Fibroblast of lung (primary cell): ENCODE results near the gene DNAH6.

Source experiments
- EZH2 ChIP-seq: IDR thresholded peaks from 2 replicates; pipeline ENCODE4 v1.5.1; 2012; ENCODE audit warnings: low read length, control low read depth, mild to moderate bottlenecking; ENCODE audit errors: missing control alignments
- TF ChIP-seq, protein P1 (sequence below), 2 donors: IDR thresholded peaks in 1 of 2; conservative IDR thresholded peaks in 1 of 2; 1 replicate in 1 of 2; 2 replicates in 1 of 2; pipeline ENCODE4 v1.5.1; 2011 to 2012; ENCODE audit warnings: low read length in 2 of 2, control low read depth in 1 of 2, inconsistent platforms in 1 of 2, low read depth in 1 of 2, mild to moderate bottlenecking in 1 of 2

GRCh38 chr2:84858937-84859336 is 342.6 kb downstream of the DNAH6 start:
- TF ChIP-seq, protein P1, sequence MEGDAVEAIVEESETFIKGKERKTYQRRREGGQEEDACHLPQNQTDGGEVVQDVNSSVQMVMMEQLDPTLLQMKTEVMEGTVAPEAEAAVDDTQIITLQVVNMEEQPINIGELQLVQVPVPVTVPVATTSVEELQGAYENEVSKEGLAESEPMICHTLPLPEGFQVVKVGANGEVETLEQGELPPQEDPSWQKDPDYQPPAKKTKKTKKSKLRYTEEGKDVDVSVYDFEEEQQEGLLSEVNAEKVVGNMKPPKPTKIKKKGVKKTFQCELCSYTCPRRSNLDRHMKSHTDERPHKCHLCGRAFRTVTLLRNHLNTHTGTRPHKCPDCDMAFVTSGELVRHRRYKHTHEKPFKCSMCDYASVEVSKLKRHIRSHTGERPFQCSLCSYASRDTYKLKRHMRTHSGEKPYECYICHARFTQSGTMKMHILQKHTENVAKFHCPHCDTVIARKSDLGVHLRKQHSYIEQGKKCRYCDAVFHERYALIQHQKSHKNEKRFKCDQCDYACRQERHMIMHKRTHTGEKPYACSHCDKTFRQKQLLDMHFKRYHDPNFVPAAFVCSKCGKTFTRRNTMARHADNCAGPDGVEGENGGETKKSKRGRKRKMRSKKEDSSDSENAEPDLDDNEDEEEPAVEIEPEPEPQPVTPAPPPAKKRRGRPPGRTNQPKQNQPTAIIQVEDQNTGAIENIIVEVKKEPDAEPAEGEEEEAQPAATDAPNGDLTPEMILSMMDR (conservative IDR thresholded peaks at IDR 0.05 in 1 of 2, IDR thresholded peaks at IDR 0.05 in 1 of 2; ENCODE audit: low read depth in 1 of 2, low read length in 2 of 2): no peak
- no peak for TF ChIP-seq EZH2
